Prostate gland (tissue), 2 donors: ENCODE results near the gene FAM240B. TPM values are rescaled to one million over a fixed set of nuclear protein-coding genes. Genes with fewer than 3 reads are reported as not detected.

ENCODE experiments used
- DNase-seq: peaks from one replicate; pipeline ENCODE4 v3.0.0-alpha.2; 2019; ENCODE audit warnings: low spot score
- H3K27ac ChIP-seq, 2 donors: fragments of 200-600 bp; sonication (generic); 2 replicates each; pipeline ENCODE4 v1.5.1; 2017 to 2019
- H3K27me3 ChIP-seq: fragments of 200-600 bp; sonication (generic); replicated peaks from 2 replicates; pipeline ENCODE4 v1.5.1; 2019; ENCODE audit not compliant: insufficient read depth
- H3K36me3 ChIP-seq, 2 donors: fragments of 200-600 bp; sonication (generic); 1 replicate in 1 of 2; 2 replicates in 1 of 2; pipeline versions ENCODE4 v1.5.1 to v1.8.1; 2017 to 2019
- H3K4me1 ChIP-seq: fragments of 200-600 bp; sonication (generic); replicated peaks from 2 replicates; pipeline ENCODE4 v1.5.1; 2019
- H3K4me3 ChIP-seq, 2 donors: fragments of 200-600 bp; sonication (generic); 2 replicates each; pipeline ENCODE4 v1.5.1; 2017 to 2019
- H3K9me3 ChIP-seq: fragments of 200-600 bp; sonication (generic); 2 replicates; pipeline ENCODE4 v1.5.1; 2017
- POLR2A ChIP-seq: fragments of 450-650 bp; IDR thresholded peaks from one replicate; pipeline ENCODE4 v1.6.1; 2016; ENCODE audit warnings: antibody characterized with exemption, mild to moderate bottlenecking
- POLR2AphosphoS5 ChIP-seq: sonication (generic); formaldehyde crosslinking; IDR thresholded peaks from one replicate; pipeline ENCODE4 v1.6.1; 2017; ENCODE audit warnings: antibody characterized with exemption
- WGBS: methylation state at CpG from one replicate; pipeline ENCODE4 v1.1.5; 2018; 5-methylcytosine and 5-hydroxymethylcytosine counted together
- intact Hi-C: fragments of 100-400 bp; cut with DNase I; formaldehyde crosslinking; loops from one replicate; pipeline ENCODE4 v1.14.2; 2022
- total RNA-seq, 2 donors: library from RNA; depleted of rRNA; stranded (reverse); fragments of >200 nt; gene quantifications; one replicate each; pipeline ENCODE4 v1.1.0, GENCODE V29; 2016
- TF ChIP-seq, protein P1 (sequence below), 4 experiments: fragments of 200-600 bp in 2 of 4; fragments of 450-650 bp in 2 of 4; sonication (generic) in 2 of 4; IDR thresholded peaks; 1 replicate in 3 of 4; 2 replicates in 1 of 4; pipeline ENCODE4 v1.5.1; 2016 to 2019; ENCODE audit warnings: antibody characterized with exemption in 4 of 4, mild to moderate bottlenecking in 2 of 4, moderate library complexity in 2 of 4

Gene FAM240B
- total RNA-seq, 2 donors from 2014 or later, result 2.0 TPM; not detected in 1

DNA sequence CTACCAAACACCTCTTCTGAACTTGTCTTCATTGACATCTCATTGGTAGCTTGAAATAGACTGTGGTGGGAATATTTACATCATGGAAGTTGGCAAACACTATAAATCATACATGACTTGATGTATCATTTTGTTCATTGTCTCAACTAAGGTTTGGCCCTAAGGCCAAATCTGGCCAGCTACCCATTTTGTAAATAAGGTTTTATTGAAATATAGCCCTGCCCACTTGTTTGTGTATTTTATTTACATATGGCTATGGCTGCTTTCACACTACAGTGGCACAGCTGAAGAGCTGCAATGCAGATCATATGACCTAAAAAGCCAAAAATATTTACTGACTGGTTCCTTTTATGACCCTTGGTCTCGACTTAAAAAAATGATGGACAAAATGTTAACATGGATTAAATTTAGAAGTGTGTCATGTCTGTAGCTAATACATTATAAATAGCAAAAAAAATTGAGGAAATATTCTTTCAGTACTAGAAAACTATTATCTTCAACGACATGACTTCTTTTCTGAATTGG, 22.1 kb downstream of the FAM240B start:
- no peak for DNase-seq

DNA sequence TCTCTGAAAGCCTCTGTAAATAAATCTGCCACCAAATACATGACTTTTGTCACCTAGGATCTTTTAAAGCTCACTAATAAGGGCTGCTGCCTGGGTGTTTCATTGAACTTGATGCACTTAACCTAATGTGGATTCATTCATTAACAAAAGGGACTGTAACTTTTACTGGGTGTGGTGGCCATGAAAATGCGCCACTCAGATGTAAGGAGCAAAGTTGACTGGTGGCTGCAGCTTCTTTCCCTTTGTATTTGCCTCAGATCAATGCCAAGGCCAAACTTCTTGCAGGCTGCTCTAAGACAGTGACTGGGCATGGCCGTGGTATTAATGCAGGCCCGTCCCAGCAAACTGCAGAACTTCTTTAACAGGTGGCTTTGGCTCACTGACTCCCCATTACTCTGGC, 22.9 kb downstream of the FAM240B start:
- Histone ChIP-seq H3K27ac (no peak overlapping the region), H3K27me3 (no peaks in the 10 kb centered on the region), H3K9me3 (no peaks in the 10 kb centered on the region), H3K4me3 (no peak overlapping the region), H3K36me3 (no peaks in the 10 kb centered on the region), H3K4me1 (no peaks in the 10 kb centered on the region)
- TF ChIP-seq POLR2AphosphoS5 (no peak), POLR2A (no peak)
- TF ChIP-seq, protein P1, sequence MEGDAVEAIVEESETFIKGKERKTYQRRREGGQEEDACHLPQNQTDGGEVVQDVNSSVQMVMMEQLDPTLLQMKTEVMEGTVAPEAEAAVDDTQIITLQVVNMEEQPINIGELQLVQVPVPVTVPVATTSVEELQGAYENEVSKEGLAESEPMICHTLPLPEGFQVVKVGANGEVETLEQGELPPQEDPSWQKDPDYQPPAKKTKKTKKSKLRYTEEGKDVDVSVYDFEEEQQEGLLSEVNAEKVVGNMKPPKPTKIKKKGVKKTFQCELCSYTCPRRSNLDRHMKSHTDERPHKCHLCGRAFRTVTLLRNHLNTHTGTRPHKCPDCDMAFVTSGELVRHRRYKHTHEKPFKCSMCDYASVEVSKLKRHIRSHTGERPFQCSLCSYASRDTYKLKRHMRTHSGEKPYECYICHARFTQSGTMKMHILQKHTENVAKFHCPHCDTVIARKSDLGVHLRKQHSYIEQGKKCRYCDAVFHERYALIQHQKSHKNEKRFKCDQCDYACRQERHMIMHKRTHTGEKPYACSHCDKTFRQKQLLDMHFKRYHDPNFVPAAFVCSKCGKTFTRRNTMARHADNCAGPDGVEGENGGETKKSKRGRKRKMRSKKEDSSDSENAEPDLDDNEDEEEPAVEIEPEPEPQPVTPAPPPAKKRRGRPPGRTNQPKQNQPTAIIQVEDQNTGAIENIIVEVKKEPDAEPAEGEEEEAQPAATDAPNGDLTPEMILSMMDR (IDR thresholded peaks at IDR 0.05), result no peak
- 93% methylated on average over 3 of the region's 3 CpGs for WGBS
- DNase-seq, result no peak
- intact Hi-C loops, result no loop called here

More for the DNA sequence above, 22.1 kb downstream of the FAM240B start:
- Histone ChIP-seq H3K27ac (no peak overlapping the region), H3K27me3 (no peaks in the 10 kb centered on the region), H3K4me1 (no peaks in the 10 kb centered on the region), H3K4me3 (no peak overlapping the region), H3K36me3 (no peaks in the 10 kb centered on the region), H3K9me3 (no peaks in the 10 kb centered on the region)
- TF ChIP-seq POLR2AphosphoS5 (no peak), POLR2A (no peak)
- TF ChIP-seq, protein P1 (IDR thresholded peaks at IDR 0.05), result no peak
- intact Hi-C loops, result no loop called here
- WGBS, result 69% methylated on average over 2 of the region's 2 CpGs

DNA sequence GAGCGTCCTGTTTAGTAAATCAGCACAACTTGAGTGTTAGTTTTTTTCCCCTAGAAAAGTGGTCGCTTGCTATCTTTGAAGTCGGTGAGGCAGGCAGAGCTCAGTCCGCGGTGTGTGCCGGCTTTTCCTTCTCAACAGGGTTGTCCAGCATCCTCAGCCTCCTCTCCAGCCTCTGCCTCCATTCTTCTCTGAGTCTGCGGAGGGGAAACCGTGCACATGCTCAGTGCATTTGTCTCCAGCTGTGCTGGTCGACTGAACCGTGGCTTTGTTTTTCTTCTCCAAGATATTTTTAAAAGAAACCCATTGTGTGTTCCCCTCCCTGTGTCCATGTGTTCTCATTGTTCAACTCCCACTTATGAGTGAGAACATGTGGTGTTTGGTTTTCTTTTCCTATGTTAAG, 25.3 kb downstream of the FAM240B start:
- no peaks in the 10 kb centered on the region for H3K27me3 ChIP-seq
- intact Hi-C loops, result no loop called here

DNA sequence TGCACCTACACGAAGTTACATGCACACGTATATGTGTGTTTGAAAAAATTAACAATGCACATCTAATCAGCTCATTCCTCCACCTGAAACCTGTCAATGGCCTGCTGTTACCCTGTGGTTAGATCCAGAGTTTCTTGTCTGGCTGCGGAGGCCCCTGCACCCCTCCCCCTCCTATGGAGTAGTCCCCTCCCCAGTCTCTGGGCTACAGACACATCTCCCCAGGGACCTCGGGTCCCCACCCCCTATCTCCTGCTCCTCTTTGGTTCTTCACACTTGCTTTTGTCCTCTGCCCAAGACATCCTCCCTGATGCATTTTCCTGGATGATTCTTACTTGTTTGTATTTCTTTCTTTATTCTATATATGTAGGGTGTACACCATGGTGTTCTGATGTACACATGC, 27.2 kb downstream of the FAM240B start:
- Histone ChIP-seq H3K4me1 (no peaks in the 10 kb centered on the region), H3K27ac (no peak overlapping the region), H3K36me3 (no peaks in the 10 kb centered on the region), H3K9me3 (no peaks in the 10 kb centered on the region), H3K27me3 (no peaks in the 10 kb centered on the region), H3K4me3 (no peak overlapping the region)
- DNase-seq, result no peak
- WGBS, result 84% methylated on average over 4 of the region's 4 CpGs
- TF ChIP-seq POLR2A (no peak), POLR2AphosphoS5 (no peak)
- TF ChIP-seq, protein P1 (IDR thresholded peaks at IDR 0.05), result no peak
- intact Hi-C loops, result no loop called here

More for the DNA sequence above, 25.3 kb downstream of the FAM240B start:
- 75% methylated on average over 10 of the region's 10 CpGs for WGBS
- H3K36me3 ChIP-seq, result no peaks in the 10 kb centered on the region
- no peak overlapping the region for H3K27ac ChIP-seq
- TF ChIP-seq, protein P1 (IDR thresholded peaks at IDR 0.05), result no peak
- no peak for TF ChIP-seq POLR2AphosphoS5
- no peak for TF ChIP-seq POLR2A
- H3K4me1 ChIP-seq, result no peaks in the 10 kb centered on the region
- H3K9me3 ChIP-seq, result no peaks in the 10 kb centered on the region
- no peak overlapping the region for H3K4me3 ChIP-seq
- DNase-seq, result no peak

DNA sequence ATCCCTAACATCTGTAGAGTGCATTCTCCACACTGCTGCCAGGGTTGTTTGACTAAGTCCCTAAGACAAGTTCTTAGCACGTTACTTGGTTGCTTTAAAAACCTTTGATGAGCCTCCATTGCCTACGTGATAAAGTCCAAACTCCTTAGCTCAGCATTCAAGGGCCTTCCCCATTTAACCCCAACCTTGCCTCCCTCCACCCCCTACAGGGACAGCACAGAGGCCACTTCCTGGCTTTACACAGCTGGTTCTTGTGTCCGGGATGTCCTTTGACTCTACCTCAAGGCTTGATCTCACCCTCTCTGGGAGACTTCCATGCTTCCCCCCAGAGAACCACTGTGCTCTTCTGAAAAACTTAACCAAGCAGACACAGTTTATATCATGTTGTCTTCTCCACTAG, 29.4 kb downstream of the FAM240B start:
- H3K4me1 ChIP-seq, result no peaks in the 10 kb centered on the region
- H3K27ac ChIP-seq, result no peak overlapping the region
- H3K36me3 ChIP-seq, result no peaks in the 10 kb centered on the region
- no peak overlapping the region for H3K4me3 ChIP-seq
- intact Hi-C loops, result no loop called here
- DNase-seq, result no peak
- 64% methylated on average over 3 of the region's 3 CpGs for WGBS
- H3K9me3 ChIP-seq, result no peaks in the 10 kb centered on the region
- no peaks in the 10 kb centered on the region for H3K27me3 ChIP-seq
- TF ChIP-seq, protein P1 (IDR thresholded peaks at IDR 0.05), result no peak
- TF ChIP-seq POLR2AphosphoS5, result no peak
